Keratinocyte (primary cell): ENCODE data around the gene GGA1.

Experiments
- EZH2 ChIP-seq: IDR thresholded peaks from one replicate; pipeline ENCODE4 v1.6.1; 2012; ENCODE audit warnings: inconsistent platforms, mild to moderate bottlenecking, low read length, moderate library complexity
- TF ChIP-seq, protein P1 (sequence below), 3 experiments: IDR thresholded peaks in 1 of 3; conservative IDR thresholded peaks in 1 of 3; optimal IDR thresholded peaks in 1 of 3; 2 replicates in 2 of 3; 3 replicates in 1 of 3; pipeline versions ENCODE3 to v1.5.1; 2011; ENCODE audit warnings: low read length in 3 of 3, mild to moderate bottlenecking in 3 of 3, moderate library complexity in 2 of 3, control low read depth in 1 of 3, inconsistent platforms in 1 of 3; ENCODE audit not compliant: insufficient read depth in 2 of 3; ENCODE audit errors: extremely low read depth in 1 of 3

DNA sequence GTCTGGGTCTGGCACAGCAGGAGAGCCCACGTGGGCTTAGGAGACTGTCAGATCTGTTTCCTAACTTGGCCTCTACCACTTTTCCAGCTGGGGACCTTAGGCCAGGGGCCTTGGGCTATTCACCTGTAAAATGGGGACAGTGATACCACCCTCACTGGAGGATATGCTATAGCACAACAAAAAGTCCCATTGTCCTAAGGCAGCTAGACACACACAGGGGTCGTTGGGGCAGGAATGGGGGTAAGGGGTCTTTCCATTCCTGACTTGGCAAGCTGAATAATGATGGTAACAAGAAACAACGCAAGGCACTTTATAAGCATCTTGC is 28.3 kb downstream of the GGA1 start:
- TF ChIP-seq EZH2 = no peak
- TF ChIP-seq, protein P1, sequence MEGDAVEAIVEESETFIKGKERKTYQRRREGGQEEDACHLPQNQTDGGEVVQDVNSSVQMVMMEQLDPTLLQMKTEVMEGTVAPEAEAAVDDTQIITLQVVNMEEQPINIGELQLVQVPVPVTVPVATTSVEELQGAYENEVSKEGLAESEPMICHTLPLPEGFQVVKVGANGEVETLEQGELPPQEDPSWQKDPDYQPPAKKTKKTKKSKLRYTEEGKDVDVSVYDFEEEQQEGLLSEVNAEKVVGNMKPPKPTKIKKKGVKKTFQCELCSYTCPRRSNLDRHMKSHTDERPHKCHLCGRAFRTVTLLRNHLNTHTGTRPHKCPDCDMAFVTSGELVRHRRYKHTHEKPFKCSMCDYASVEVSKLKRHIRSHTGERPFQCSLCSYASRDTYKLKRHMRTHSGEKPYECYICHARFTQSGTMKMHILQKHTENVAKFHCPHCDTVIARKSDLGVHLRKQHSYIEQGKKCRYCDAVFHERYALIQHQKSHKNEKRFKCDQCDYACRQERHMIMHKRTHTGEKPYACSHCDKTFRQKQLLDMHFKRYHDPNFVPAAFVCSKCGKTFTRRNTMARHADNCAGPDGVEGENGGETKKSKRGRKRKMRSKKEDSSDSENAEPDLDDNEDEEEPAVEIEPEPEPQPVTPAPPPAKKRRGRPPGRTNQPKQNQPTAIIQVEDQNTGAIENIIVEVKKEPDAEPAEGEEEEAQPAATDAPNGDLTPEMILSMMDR (optimal IDR thresholded peaks at IDR 0.05 in 1 of 3, IDR thresholded peaks at IDR 0.05 in 1 of 3, conservative IDR thresholded peaks at IDR 0.05 in 1 of 3; ENCODE audit: extremely low read depth in 1 of 3, insufficient read depth in 2 of 3, low read length in 3 of 3) = no peak
